Peyer's patch (tissue), 4 donors: ENCODE measurements around the gene CDH23. TPM values are rescaled to one million over a fixed set of nuclear protein-coding genes. Genes with fewer than 3 reads are reported as not detected.

Source experiments
- DNase-seq, 3 donors: peaks; one replicate each; pipeline ENCODE4 v3.0.0-alpha.2; 2017 to 2019
- H3K27ac ChIP-seq, 4 donors: fragments of 200-600 bp; sonication (generic); one replicate each; pipeline ENCODE4 v1.5.1; 2016 to 2019
- H3K27me3 ChIP-seq, 2 donors: fragments of 200-600 bp; sonication (generic); one replicate each; pipeline ENCODE4 v1.5.1; 2019
- H3K36me3 ChIP-seq, 3 donors: fragments of 200-600 bp; sonication (generic); one replicate each; pipeline ENCODE4 v1.5.1; 2016 to 2019
- H3K4me1 ChIP-seq, 4 donors: fragments of 200-600 bp; sonication (generic); one replicate each; pipeline ENCODE4 v1.5.1; 2016 to 2019
- H3K4me3 ChIP-seq, 4 donors: fragments of 200-600 bp; sonication (generic); 1 replicate in 3 of 4; 2 replicates in 1 of 4; pipeline ENCODE4 v1.5.1; 2016 to 2019; ENCODE audit warnings: mild to moderate bottlenecking in 1 of 4
- H3K9me3 ChIP-seq, 4 donors: fragments of 200-600 bp; sonication (generic); one replicate each; pipeline ENCODE4 v1.5.1; 2016 to 2019; ENCODE audit warnings: mild to moderate bottlenecking in 1 of 4
- POLR2A ChIP-seq, 2 donors: fragments of 450-650 bp; IDR thresholded peaks; one replicate each; pipeline ENCODE4 v1.5.1; 2017; ENCODE audit warnings: antibody characterized with exemption in 2 of 2, mild to moderate bottlenecking in 2 of 2, moderate library complexity in 2 of 2
- total RNA-seq, 4 donors: library from RNA; depleted of rRNA; stranded (reverse); fragments of >200 nt; gene quantifications; one replicate each; pipeline ENCODE4 v1.1.0, GENCODE V29; 2016
- TF ChIP-seq, protein P1 (sequence below), 6 experiments: fragments of 450-650 bp in 4 of 6; fragments of 200-600 bp in 2 of 6; sonication (generic) in 1 of 6; IDR thresholded peaks; one replicate each; pipeline ENCODE4 v1.5.1; 2017 to 2019; ENCODE audit warnings: antibody characterized with exemption in 6 of 6, mild to moderate bottlenecking in 3 of 6, moderate library complexity in 1 of 6

The CDH23 gene
- total RNA-seq, 4 donors from 2014 or later, result 3.2 to 9.9 (median 5.4) TPM

DNA sequence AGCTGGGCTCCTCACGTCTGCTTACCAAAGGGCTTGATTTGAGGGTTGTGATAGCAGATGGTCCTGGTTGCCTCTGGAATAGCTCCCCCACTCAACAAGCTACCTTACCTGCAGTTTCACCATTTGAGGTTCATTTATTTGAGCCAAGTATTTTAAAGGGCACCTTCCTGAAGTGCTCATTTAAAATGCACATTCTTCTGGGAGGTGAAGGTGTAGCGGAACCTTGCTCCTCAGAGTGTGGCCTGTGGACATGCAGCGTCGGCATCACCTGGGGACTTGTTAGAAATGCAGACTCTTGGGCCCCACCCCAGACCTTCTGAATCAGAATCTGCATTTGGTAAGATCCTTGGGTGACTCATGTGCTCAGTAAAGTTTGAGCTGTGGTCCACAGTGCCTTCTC is 2.3 kb downstream of the CDH23 start:
- peaks cover 0 to 21% (median 10%) of the 10 kb centered on the region in 4 donors for H3K4me1 ChIP-seq
- no peaks in the 10 kb centered on the region for H3K36me3 ChIP-seq
- no peaks in the 10 kb centered on the region for H3K9me3 ChIP-seq
- peaks cover 0 to 12% of the 10 kb centered on the region in 2 donors for H3K27me3 ChIP-seq
- no peak overlapping the region for H3K27ac ChIP-seq
- TF ChIP-seq, protein P1, sequence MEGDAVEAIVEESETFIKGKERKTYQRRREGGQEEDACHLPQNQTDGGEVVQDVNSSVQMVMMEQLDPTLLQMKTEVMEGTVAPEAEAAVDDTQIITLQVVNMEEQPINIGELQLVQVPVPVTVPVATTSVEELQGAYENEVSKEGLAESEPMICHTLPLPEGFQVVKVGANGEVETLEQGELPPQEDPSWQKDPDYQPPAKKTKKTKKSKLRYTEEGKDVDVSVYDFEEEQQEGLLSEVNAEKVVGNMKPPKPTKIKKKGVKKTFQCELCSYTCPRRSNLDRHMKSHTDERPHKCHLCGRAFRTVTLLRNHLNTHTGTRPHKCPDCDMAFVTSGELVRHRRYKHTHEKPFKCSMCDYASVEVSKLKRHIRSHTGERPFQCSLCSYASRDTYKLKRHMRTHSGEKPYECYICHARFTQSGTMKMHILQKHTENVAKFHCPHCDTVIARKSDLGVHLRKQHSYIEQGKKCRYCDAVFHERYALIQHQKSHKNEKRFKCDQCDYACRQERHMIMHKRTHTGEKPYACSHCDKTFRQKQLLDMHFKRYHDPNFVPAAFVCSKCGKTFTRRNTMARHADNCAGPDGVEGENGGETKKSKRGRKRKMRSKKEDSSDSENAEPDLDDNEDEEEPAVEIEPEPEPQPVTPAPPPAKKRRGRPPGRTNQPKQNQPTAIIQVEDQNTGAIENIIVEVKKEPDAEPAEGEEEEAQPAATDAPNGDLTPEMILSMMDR (IDR thresholded peaks at IDR 0.05), result no peak
- TF ChIP-seq POLR2A (IDR thresholded peaks at IDR 0.05), result no peak
- no peak for DNase-seq
- no peak overlapping the region for H3K4me3 ChIP-seq

DNA sequence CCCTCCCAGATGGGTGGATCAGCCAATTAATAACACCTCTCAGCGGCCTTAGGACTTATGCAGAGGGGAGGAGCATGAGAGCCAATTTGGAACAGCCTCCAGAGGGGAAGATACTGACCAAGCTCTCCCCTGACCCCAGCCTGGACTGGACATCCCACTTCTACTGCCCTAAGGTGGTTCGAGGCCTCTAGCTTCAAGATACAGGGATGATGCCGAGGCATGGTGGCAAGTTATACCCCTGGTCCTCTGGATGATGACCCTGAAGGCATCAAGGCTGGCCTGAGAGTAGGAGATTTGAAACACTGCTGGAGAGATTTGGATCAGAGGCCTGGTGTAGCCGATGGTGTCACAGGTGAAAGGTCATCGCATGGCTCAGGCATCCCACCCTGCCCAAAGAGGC is 3.2 kb downstream of the CDH23 start:
- TF ChIP-seq, protein P1 (IDR thresholded peaks at IDR 0.05), result no peak
- TF ChIP-seq POLR2A (IDR thresholded peaks at IDR 0.05), result no peak
- DNase-seq, result no peak
- H3K36me3 ChIP-seq, result no peaks in the 10 kb centered on the region
- peaks cover 0 to 21% (median 10%) of the 10 kb centered on the region in 4 donors for H3K4me1 ChIP-seq
- no peak overlapping the region for H3K27ac ChIP-seq
- H3K27me3 ChIP-seq, result peaks cover 0 to 12% of the 10 kb centered on the region in 2 donors
- no peaks in the 10 kb centered on the region for H3K9me3 ChIP-seq
- no peak overlapping the region for H3K4me3 ChIP-seq

DNA sequence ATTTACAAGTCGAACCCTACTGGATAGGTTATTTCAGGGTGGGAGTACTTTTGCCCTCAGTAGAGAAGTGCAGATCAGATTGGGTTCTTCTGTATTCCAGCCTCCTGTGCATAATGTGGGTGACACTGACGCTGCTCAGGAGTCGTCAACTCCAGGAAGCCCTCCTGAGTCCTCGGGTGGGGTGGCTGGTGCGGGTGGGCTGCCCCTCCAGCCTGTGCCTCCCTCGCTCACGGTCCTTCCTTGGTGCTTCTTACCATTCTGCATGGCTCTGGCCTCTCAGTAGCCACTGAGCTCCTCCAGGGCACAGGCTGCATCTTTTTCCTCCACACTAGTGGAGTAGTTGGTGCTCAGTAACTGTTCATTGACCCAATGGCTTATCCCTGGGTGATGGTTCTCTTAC is 4.3 kb downstream of the CDH23 start:
- DNase-seq, result peak in 1 of 3 donors; percentile 13
- H3K4me1 ChIP-seq, result peaks cover 0 to 20% (median 10%) of the 10 kb centered on the region in 4 donors
- H3K36me3 ChIP-seq, result no peaks in the 10 kb centered on the region
- no peak for TF ChIP-seq POLR2A (IDR thresholded peaks at IDR 0.05)
- TF ChIP-seq, protein P1 (IDR thresholded peaks at IDR 0.05), result no peak
- no peak overlapping the region for H3K4me3 ChIP-seq
- H3K9me3 ChIP-seq, result no peaks in the 10 kb centered on the region
- no peak overlapping the region for H3K27ac ChIP-seq
- H3K27me3 ChIP-seq, result peaks cover 0 to 12% of the 10 kb centered on the region in 2 donors

DNA sequence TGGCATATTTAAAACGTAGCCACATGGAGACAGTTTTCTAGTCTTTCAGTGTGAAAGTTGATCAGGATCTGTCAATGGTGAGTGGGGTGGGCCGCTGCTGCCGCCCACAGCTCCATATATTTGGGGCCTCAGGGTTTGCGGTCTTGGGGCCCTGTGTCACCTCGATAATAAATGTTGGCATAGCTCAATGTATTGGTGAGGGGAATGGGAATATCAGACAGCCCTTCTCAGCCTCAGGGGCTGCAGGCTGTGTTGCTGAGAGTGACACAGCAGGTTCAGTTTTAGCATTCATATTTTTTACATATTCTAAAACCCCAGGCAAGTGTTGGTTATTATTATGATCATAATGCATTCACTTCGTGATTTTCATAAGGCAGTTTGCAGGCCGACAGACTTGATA is 5.3 kb downstream of the CDH23 start:
- H3K4me1 ChIP-seq, result peaks cover 0 to 12% (median 8%) of the 10 kb centered on the region in 4 donors
- no peaks in the 10 kb centered on the region for H3K36me3 ChIP-seq
- DNase-seq, result peak in 1 of 3 donors; percentile 14
- H3K27ac ChIP-seq, result no peak overlapping the region
- peaks cover 0 to 12% of the 10 kb centered on the region in 2 donors for H3K27me3 ChIP-seq
- TF ChIP-seq, protein P1 (IDR thresholded peaks at IDR 0.05), result no peak
- TF ChIP-seq POLR2A (IDR thresholded peaks at IDR 0.05), result no peak
- no peak overlapping the region for H3K4me3 ChIP-seq
- no peaks in the 10 kb centered on the region for H3K9me3 ChIP-seq

DNA sequence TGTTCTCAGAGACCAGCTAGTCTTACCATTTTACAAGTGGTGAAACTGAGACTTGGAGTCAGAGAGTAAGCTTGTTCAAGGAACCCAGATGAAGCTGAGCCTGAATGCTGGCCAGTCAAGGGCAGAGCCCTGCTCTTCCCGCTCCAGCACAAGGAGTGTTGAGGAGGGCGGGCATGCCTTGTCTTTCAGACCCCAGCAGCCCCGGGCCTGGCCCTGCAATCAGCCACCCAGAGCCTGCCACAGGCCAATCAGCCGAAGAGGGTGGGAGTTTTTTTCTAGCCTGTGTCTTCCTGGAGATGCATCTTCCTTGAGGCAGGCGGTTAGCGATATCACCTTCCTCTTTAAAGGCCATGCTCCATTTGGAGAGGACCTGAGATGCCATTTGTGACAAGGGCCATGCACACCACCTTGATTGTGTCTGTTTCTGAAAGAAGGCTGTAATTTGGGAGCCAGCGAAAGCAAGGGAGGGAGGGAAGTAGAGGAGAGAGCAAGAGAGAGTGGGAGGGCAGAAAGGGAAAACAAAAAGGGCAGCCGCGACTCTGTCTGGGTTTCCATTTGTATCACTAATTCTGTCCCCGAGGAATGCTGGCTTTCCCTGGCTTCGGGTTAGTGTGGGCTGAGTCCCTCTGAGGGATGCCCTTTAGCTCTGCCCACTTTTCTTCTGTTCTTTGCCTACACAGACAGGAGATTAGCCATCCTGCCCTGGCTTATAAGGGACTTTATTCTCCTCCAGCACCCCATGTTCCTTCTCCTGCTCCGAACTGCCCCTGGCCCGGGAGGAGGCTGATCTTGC is 8.0 kb downstream of the CDH23 start:
- H3K4me3 ChIP-seq, result no peak overlapping the region
- H3K9me3 ChIP-seq, result no peaks in the 10 kb centered on the region
- H3K27me3 ChIP-seq, result no peaks in the 10 kb centered on the region
- peak in 1 of 3 donors; percentile 9 for DNase-seq
- no peak for TF ChIP-seq POLR2A (IDR thresholded peaks at IDR 0.05)
- TF ChIP-seq, protein P1 (IDR thresholded peaks at IDR 0.05), result no peak
- H3K36me3 ChIP-seq, result no peaks in the 10 kb centered on the region
- H3K27ac ChIP-seq, result no peak overlapping the region
- H3K4me1 ChIP-seq, result no peaks in the 10 kb centered on the region
